GM18907 (cell line): ENCODE data around the gene CSF1.

ENCODE experiments used
- ATAC-seq: cut with Tn5 transposase; IDR thresholded peaks from one replicate; pipeline ENCODE4 v1.9.1; 2021; ENCODE audit warnings: mild to moderate bottlenecking, moderate library complexity; ENCODE audit not compliant: unreplicated experiment

Gene CSF1

GRCh38 chr1:109901141-109901523 lies 9.5 kb upstream of the CSF1 start:
- ATAC-seq: no peak

DNA sequence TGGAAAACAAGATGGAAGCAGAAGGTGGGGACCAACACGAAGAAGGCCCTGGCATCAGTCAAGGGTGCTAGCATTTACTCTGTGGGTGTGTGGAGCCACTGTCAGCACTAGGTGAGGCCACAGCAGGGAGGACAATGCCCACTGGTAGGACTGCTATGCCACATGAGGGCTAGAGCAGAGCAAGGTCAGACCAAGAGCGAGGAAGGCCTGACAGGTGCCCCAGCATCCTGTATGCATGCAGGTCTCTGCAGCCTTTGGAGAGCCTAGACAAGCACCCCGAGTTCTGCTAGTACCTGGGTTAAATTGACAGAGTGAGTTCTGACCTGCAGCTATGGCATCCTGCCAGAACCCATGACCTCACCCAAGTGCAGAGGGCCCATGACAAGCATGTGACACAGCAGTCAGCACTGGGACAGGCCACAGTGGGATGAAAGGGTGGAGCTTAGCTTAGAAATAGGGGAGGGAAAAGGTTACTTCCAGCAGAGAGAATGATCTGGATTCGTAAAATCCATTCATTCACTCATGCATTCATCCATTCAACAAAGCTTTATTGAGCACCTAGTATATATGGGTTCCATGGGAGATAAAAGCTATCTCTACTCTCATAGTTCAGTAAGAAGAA lies 9.0 kb upstream of the CSF1 start:
- ATAC-seq: no peak

GRCh38 chr1:109902204-109902985 lies 8.3 kb upstream of the CSF1 start:
- no peak for ATAC-seq

- no peak for ATAC-seq
These were observed 7.2 kb upstream of the CSF1 start for GRCh38 chr1:109903376-109903930.

DNA sequence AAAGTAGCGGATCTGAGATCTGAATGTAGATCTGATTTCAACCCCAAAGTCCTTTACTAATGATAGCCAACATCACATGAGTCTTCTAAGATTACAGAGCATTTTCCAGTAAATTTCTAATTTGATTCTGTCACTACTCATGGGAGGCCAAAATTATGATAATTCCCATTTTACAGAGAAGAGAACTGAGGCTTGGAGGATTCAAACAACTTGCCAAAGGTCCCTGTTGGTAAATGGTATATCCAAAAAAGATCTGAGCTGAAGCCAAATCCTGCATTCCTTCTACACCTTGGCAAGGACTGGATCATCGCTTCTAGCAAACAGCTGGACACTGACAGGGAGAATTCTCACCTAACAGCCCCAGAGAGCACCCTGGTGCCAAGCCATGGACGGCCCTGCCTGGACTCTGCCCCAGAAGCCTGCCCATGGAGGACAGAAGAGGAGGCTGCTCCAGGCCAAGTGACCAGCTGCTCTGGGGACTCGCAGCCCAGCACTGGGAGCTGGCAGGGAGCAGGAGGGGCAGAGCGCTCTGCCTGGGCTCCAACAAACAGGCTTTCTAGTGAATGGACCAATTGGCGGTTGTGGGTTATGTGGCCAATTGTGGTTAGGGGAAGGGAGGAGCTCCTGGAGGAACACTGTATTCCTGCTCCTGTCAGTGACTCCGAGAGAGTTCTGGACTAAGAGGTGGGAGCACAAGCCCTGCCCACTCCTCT lies 6.4 kb upstream of the CSF1 start:
- ATAC-seq: no peak

GRCh38 chr1:109905491-109905890 lies 5.2 kb upstream of the CSF1 start:
- no peak for ATAC-seq

GRCh38 chr1:109906160-109906838 lies 4.3 kb upstream of the CSF1 start:
- peak; percentile 88 for ATAC-seq

- no peak for ATAC-seq
These were observed 3.8 kb upstream of the CSF1 start for GRCh38 chr1:109906839-109907180.

GRCh38 chr1:109907190-109907774 lies 3.4 kb upstream of the CSF1 start:
- no peak for ATAC-seq

- no peak for ATAC-seq
These were observed 1.8 kb upstream of the CSF1 start for GRCh38 chr1:109908836-109909235.

- no peak for ATAC-seq
These were observed 1.1 kb upstream of the CSF1 start for GRCh38 chr1:109909561-109909960.

DNA sequence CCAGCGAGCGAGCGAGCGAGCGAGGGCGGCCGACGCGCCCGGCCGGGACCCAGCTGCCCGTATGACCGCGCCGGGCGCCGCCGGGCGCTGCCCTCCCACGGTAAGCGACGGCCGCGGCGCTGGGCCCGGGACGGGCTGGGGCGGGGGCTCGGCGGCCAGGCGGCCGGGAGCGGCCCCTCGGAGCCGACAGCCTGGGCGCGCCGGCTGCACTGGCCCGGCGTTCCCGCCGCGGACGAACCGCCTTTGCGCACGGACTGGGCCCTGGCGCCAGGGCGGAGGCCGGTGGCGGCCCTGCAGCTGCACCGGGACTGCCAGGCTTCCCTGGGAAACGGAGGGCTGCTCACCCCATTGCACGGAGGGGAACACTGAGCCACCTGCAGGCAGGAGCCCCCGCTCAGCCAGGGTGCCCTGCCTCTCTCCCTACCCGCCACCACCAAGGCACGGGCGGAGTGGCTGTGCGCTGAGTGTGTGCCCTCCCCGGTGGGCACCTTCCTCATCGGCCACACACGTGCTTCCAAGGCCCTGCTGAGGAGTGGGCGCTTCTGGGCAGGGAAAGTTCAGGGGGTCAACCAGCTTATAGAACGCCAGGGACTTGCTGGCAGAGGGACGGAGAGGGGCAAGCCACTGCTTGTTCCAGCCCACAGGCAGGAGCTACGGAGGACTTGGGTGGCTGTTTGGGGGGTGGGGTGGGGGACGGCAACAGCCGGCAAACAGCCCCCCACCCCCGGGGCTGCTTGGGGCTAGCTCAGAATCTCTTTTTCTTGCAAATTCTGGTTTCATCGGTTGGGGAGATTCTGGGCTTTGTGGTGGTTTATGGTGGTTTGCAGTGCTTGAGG lies 532 bp downstream of the CSF1 start:
- peak; percentile 20 for ATAC-seq

GRCh38 chr1:109912214-109912861 lies 1.7 kb downstream of the CSF1 start:
- ATAC-seq: no peak

DNA sequence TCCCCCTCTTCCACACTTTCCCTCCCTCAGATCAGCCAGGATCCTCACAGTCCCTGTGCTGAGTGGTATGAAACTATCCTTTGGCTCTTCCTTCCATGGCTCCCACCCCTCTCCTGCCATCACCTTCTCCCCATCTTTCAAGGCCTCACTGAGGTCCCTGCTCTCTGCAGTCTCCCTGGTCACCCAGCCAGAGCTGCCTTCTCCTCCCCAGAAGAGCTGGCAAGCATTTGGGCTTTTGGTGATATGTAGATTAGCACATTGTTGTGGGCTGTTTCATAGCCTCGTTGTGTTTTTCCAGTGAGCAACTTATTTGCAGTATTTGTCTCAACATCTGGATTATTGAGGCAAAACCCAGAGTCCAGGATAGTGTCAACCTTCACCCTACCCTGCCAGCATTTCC lies 2.2 kb downstream of the CSF1 start:
- no peak for ATAC-seq

DNA sequence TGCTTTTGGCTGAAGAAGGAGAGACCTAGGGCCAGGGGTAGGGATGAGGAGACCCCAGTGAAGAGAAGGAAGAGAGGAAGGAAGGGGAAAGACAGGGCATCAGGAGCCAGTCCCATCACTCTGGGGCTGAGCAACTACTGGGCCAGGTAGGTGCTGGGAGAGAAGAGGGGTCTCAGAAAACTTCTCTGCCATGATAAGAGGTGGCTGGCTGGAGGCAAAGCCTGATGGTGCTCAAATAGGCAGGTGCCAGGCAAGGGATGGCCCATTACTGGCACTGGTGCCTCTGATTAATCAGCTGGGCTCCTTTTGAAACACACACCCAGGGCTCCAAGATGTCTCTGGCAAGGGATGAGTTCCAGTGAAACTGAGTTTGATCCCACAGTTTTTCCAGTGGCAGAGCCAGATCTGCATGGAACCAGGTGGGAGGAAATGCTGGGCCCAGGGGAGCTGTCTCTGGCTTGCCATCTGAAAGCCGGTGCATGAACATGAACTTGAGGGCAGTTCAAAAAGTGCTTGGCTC lies 2.8 kb downstream of the CSF1 start:
- ATAC-seq: no peak

DNA sequence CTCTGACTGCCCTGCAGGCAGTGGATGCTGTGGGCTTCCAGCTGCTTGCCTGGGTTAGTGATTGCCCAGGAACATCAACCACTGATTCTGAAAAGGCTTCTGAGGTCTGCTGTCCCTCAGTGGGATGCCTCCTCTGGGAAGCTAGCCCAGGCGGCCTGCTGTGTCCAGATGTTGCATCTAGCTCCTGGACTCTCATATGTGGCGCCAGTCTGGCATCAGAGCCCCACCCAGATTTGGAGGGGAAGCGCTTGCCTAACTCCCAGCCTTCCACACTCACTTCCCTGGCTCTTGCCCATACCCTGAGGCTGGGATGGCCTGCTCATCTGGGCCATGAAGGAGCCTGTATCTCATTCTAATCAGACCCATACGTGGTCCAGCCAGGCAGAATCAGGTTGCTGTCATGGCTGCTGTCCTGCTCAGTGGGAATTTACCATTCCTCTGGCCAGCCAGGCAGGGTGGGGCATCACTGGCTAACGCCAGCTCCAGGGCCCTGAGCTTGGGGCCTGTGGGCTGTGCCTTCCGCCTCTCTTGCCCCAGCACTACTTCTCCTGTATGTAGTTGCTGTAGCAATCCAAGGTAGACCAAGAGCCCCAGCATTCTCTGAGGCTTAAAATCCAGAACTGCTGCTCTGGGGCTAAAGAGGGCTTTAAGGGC lies 4.1 kb downstream of the CSF1 start:
- no peak for ATAC-seq

DNA sequence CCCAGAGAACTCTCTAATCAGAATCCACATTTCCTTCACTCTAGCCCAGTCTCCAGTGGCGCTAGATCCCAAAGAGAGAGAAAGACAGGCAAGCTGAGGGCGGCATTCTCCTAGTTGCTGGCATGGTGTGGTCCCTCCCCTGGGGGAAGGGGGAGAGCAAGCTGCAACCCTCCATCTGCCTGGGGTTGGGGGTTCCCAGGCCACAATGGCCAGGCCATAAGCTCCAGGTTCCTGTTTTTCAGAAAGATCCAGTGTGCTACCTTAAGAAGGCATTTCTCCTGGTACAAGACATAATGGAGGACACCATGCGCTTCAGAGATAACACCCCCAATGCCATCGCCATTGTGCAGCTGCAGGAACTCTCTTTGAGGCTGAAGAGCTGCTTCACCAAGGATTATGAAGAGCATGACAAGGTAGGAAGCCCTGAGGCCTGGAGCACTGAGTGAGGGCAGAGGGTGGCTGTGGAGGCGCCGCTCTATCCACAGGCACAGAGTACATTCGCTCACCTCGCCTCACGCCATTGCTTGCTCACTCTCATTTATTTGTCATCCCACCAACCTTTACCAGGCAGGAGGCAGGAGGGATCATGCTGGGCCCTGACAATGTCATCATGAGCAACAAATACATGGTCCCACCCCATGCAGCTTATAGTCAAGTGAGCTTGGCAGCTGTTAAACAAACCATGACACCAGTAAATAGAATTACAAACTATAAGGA lies 6.6 kb downstream of the CSF1 start:
- ATAC-seq: no peak
